ENCODE measurements around the gene LMBR1L. TPM values are rescaled to one million over a fixed set of nuclear protein-coding genes. Genes with fewer than 3 reads are reported as not detected.

LMBR1L gene
- total and polyA plus RNA-seq, 2 of the 8 experiments (the other 6 are each of a cell fraction or from before 2014, with no cell fraction given) = 36.6 to 49.6 TPM

DNA sequence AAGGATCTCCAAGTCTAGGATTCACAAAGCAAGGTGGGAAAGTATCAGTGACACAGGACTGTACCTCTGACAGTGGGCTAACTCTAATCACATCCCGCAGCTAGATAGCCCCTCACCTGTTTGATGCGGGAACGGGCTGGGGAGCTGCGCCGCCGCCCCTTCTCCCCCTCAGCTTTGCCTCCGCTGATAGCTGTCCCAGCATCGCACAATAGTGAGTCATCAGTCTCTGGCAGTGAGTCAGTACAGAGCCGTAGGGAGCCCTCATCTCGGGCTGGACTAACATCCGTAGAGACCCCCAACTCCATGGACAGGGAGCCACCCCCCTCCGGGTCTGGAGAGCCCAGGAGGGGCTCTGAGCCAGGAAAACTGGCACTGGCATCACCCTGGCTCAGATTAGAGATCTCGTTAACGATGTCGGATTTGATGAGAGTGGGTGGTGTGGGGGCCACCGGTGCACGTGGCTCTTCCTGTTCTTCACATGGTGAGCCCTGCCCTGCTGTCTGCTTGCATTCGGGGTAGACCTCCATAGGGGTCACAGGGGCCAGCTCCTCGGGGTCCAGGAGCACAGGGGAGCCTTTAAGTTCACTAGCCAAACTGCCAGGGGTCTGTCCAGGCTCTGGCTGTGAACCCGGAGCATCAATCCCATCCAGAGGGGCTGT is 61.0 kb downstream of the LMBR1L start:
- Histone ChIP-seq H3K56ac (replicated peaks; ENCODE audit: insufficient read length, low read depth, low read length) (no peak overlapping the region), H3K4me2 (ENCODE audit: insufficient read depth in 1 of 2, low read depth in 2 of 2, low read length in 2 of 2) (no peak overlapping the region), H3K9ac (replicated peaks in 1 of 4; ENCODE audit: extremely low read depth in 1 of 4, low read depth in 3 of 4, low read length in 3 of 4) (no peak overlapping the region), H3K4me1 (replicated peaks in 1 of 4; ENCODE audit: control insufficient read depth in 3 of 4, insufficient read depth in 4 of 4, low read length in 3 of 4) (no peaks in the 10 kb centered on the region), H2BK15ac (ENCODE audit: low read length) (no peak overlapping the region), H2BK20ac (ENCODE audit: low read length) (no peak overlapping the region), H3K23me2 (ENCODE audit: low read depth, low read length) (no peaks in the 10 kb centered on the region), H2BK120ac (replicated peaks; ENCODE audit: low read depth, low read length) (no peak overlapping the region), H2BK5ac (ENCODE audit: low read depth, low read length) (no peak overlapping the region), H3K27me3 (replicated peaks in 1 of 4; ENCODE audit: control insufficient read depth in 3 of 4, extremely low read depth in 1 of 4, insufficient read depth in 3 of 4, low read length in 3 of 4) (no peaks in the 10 kb centered on the region), H3K23ac (ENCODE audit: insufficient read length) (no peak overlapping the region), H2AK5ac (ENCODE audit: low read depth, low read length) (no peak overlapping the region), H3K27ac (ENCODE audit: low read depth, low read length) (no peak overlapping the region), H2AFZ (ENCODE audit: low read length) (no peak overlapping the region), H4K91ac (replicated peaks; ENCODE audit: insufficient read length, low read length) (no peak overlapping the region), H4K8ac (ENCODE audit: extremely low read depth, insufficient read depth, low read length) (no peak overlapping the region), H4K5ac (ENCODE audit: insufficient read length, low read depth, low read length) (no peak overlapping the region), H3K14ac (ENCODE audit: insufficient read length) (no peak overlapping the region), H3K79me1 (ENCODE audit: low read depth, low read length) (peaks cover 7% of the 10 kb centered on the region; the same call in 1 of the 2 replicates), H3K79me2 (ENCODE audit: control insufficient read depth in 1 of 2, insufficient read depth in 2 of 2, low read length in 2 of 2) (peaks cover under 1 to 13% of the 10 kb centered on the region in 2 experiments; a peak in 3 of 4 replicates), H3K18ac (ENCODE audit: extremely low read depth, low read length) (no peak overlapping the region), H4K20me1 (replicated peaks in 1 of 2; ENCODE audit: control insufficient read depth in 1 of 2, insufficient read depth in 2 of 2, low read length in 2 of 2) (peaks cover 16 to 47% of the 10 kb centered on the region in 2 experiments), H3K4me3 (ENCODE audit: extremely low read depth in 1 of 4, insufficient read depth in 2 of 4, low read depth in 3 of 4, low read length in 4 of 4) (no peak overlapping the region), H2BK12ac (ENCODE audit: low read depth, low read length) (no peak overlapping the region), H3K4ac (replicated peaks; ENCODE audit: insufficient read length, low read depth, low read length) (no peak overlapping the region), H3K9me3 (ENCODE audit: insufficient read depth in 2 of 2, low read depth in 1 of 2, low read length in 1 of 2) (no peaks in the 10 kb centered on the region), H3K36me3 (ENCODE audit: control insufficient read depth in 2 of 4, insufficient read depth in 4 of 4, low read length in 3 of 4) (peaks cover 55 to 92% (median 87%) of the 10 kb centered on the region in 4 experiments)
- no peak for DNase-seq (ENCODE audit: low read depth in 1 of 2, low spot score in 2 of 2)
- POLR2A ChIA-PET (ENCODE audit: partially characterized antibody) = interaction anchor here (2.2 to 21.2 kb wide), 2 partner anchors 20 to 222 kb away, joined by 4 to 339 read pairs; no protein-coding TSS in a partner anchor
- no peak for FAIRE-seq
- CTCF ChIA-PET (ENCODE audit: partially characterized antibody) = interaction anchor here (0.5 to 9.1 kb wide), 5 partner anchors 15 to 55 kb away, joined by 3 to 126 read pairs (median 5); no protein-coding TSS in a partner anchor
- WGBS, 2 experiments (ENCODE audit: extremely low coverage in 1 of 2, insufficient coverage in 1 of 2, insufficient read length in 1 of 2, insufficient replicate concordance in 2 of 2, low coverage in 1 of 2, low lambda C conversion rate in 2 of 2, missing lambda C conversion rate in 1 of 2) = 91% methylated on average over 20 of the region's 20 CpGs; no CpG with 5 or more reads in 1 of the 2 experiments
- TF ChIP-seq CTBP2 (IDR thresholded peaks at IDR 0.05; ENCODE audit: borderline replicate concordance, insufficient read depth, insufficient read length, low read length) (no peak), POLR2A (IDR thresholded peaks at IDR 0.05; ENCODE audit: control extremely low read depth in 1 of 2, low read depth in 2 of 2, low read length in 2 of 2) (no peak), TBP (IDR thresholded peaks at IDR 0.05; ENCODE audit: low read depth, low read length) (no peak), BCL11A (IDR thresholded peaks at IDR 0.05; ENCODE audit: low read depth in 2 of 2, low read length in 2 of 2) (no peak), RFX5 (IDR thresholded peaks at IDR 0.05; ENCODE audit: borderline replicate concordance, low read depth, low read length) (no peak), ZNF274 (IDR thresholded peaks at IDR 0.05; ENCODE audit: borderline replicate concordance, extremely low read depth, low read length) (no peak), SAP30 (IDR thresholded peaks at IDR 0.05; ENCODE audit: insufficient read depth, insufficient replicate concordance, low read length) (no peak), EZH2 (IDR thresholded peaks at IDR 0.05; ENCODE audit: low read depth, low read length, severe bottlenecking) (no peak), CREB1 (IDR thresholded peaks at IDR 0.05) (no peak)
- TF ChIP-seq, protein P1, sequence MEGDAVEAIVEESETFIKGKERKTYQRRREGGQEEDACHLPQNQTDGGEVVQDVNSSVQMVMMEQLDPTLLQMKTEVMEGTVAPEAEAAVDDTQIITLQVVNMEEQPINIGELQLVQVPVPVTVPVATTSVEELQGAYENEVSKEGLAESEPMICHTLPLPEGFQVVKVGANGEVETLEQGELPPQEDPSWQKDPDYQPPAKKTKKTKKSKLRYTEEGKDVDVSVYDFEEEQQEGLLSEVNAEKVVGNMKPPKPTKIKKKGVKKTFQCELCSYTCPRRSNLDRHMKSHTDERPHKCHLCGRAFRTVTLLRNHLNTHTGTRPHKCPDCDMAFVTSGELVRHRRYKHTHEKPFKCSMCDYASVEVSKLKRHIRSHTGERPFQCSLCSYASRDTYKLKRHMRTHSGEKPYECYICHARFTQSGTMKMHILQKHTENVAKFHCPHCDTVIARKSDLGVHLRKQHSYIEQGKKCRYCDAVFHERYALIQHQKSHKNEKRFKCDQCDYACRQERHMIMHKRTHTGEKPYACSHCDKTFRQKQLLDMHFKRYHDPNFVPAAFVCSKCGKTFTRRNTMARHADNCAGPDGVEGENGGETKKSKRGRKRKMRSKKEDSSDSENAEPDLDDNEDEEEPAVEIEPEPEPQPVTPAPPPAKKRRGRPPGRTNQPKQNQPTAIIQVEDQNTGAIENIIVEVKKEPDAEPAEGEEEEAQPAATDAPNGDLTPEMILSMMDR (IDR thresholded peaks at IDR 0.05; ENCODE audit: control extremely low read depth in 1 of 3, insufficient read depth in 1 of 3, low read depth in 1 of 3, low read length in 3 of 3) = no peak

Data from H1 (cell line).